ENCODE data around the gene ERMARD.

- TF ChIP-seq CTCF (conservative IDR thresholded peaks at IDR 0.05; ENCODE audit: low read depth, low read length) (no peak), EZH2 (IDR thresholded peaks at IDR 0.05; ENCODE audit: borderline replicate concordance, low read depth, low read length, poor library complexity, severe bottlenecking) (no peak)
Measured at GRCh38 chr6:169810066-169810989, 58.9 kb downstream of the ERMARD start.
